HepG2 (cell line): ENCODE results near the gene CST3. TPM values are rescaled to one million over a fixed set of nuclear protein-coding genes. Genes with fewer than 3 reads are reported as not detected.
A peak's percentile ranks its signal among the peaks of the same experiment; 100 is the strongest.

Experiments
- BCL6 ChIP-seq: IDR thresholded peaks from 2 replicates; pipeline ENCODE4 v1.6.1; 2016; ENCODE audit warnings: missing genetic modification reagents, missing compliant biosample characterization
- EEA1 ChIP-seq: sonication (generic); formaldehyde crosslinking; IDR thresholded peaks from 2 replicates; pipeline ENCODE4 v1.5.1; 2020; ENCODE audit warnings: mild to moderate bottlenecking, missing genetic modification reagents, borderline replicate concordance
- HIVEP1 ChIP-seq: sonication (generic); formaldehyde crosslinking; IDR thresholded peaks from 2 replicates; pipeline ENCODE4 v1.4.0; 2020; ENCODE audit warnings: mild to moderate bottlenecking, missing genetic modification reagents
- KDM2A ChIP-seq: sonication (generic); formaldehyde crosslinking; IDR thresholded peaks from 2 replicates; pipeline ENCODE4 v1.4.0; 2020; ENCODE audit warnings: low read depth, missing genetic modification reagents, borderline replicate concordance
- RFXANK ChIP-seq: IDR thresholded peaks from 2 replicates; pipeline ENCODE4 v1.6.1; 2016
- STAT6 ChIP-seq: sonication (generic); formaldehyde crosslinking; IDR thresholded peaks from 2 replicates; pipeline ENCODE4 v1.4.0; 2020; ENCODE audit warnings: missing genetic modification reagents, mild to moderate bottlenecking, borderline replicate concordance
- WIZ ChIP-seq: sonication (generic); formaldehyde crosslinking; IDR thresholded peaks from 2 replicates; pipeline ENCODE4 v1.5.1; 2020; ENCODE audit warnings: mild to moderate bottlenecking, missing genetic modification reagents
- ZBTB21 ChIP-seq: sonication (generic); formaldehyde crosslinking; IDR thresholded peaks from 2 replicates; pipeline ENCODE4 v1.4.0; 2020; ENCODE audit warnings: missing genetic modification reagents
- ZFP91 ChIP-seq: sonication (generic); formaldehyde crosslinking; IDR thresholded peaks from 2 replicates; pipeline ENCODE4 v1.9.0; 2022; ENCODE audit warnings: missing genetic modification reagents, mild to moderate bottlenecking, borderline replicate concordance
- ZNF776 ChIP-seq: sonication (generic); formaldehyde crosslinking; IDR thresholded peaks from 2 replicates; pipeline ENCODE4 v1.4.0; 2020; ENCODE audit warnings: mild to moderate bottlenecking, missing genetic modification reagents
- ZSCAN21 ChIP-seq: sonication (generic); formaldehyde crosslinking; IDR thresholded peaks from 2 replicates; pipeline ENCODE4 v1.8.0; 2022; ENCODE audit warnings: mild to moderate bottlenecking, missing genetic modification reagents, moderate library complexity, borderline replicate concordance
- polyA plus RNA-seq, 8 experiments: library from polyadenylated mRNA; depleted of rRNA in 3 of 8; stranded (reverse) in 7 of 8; unstranded in 1 of 8; fragments of >200 nt; fragmentation: Illumina TruSeq in 4 of 8; extraction: Trizol in 4 of 8; gene quantifications; 2 replicates each; pipeline versions ENCODE4 v1.2.1 to v1.2.3, GENCODE V29; 2011 to 2016; ENCODE audit warnings: low read depth in 4 of 8, missing spikeins in 1 of 8, mixed read lengths in 1 of 8; ENCODE audit not compliant: insufficient read depth in 1 of 8
- total RNA-seq, 5 experiments: library from RNA; depleted of rRNA; stranded (reverse); fragments of >200 nt; fragmentation: Illumina TruSeq; extraction: Trizol; gene quantifications; 2 replicates each; pipeline ENCODE4 v1.2.3, GENCODE V29; 2016; ENCODE audit warnings: low read depth in 1 of 5
- TF ChIP-seq, protein P1 (sequence below): IDR thresholded peaks from 2 replicates; pipeline ENCODE4 v1.6.1; 2016; ENCODE audit warnings: missing compliant biosample characterization, missing genetic modification reagents, borderline replicate concordance
- TF ChIP-seq, protein P2 (sequence below): sonication (generic); formaldehyde crosslinking; IDR thresholded peaks from 2 replicates; pipeline ENCODE4 v1.5.1; 2020; ENCODE audit warnings: mild to moderate bottlenecking, missing genetic modification reagents, moderate library complexity

Gene CST3
- total and polyA plus RNA-seq, 2 of the 13 experiments (the other 11 are each of a cell fraction or from before 2014, with no cell fraction given) = 690 to 1,005 TPM

DNA sequence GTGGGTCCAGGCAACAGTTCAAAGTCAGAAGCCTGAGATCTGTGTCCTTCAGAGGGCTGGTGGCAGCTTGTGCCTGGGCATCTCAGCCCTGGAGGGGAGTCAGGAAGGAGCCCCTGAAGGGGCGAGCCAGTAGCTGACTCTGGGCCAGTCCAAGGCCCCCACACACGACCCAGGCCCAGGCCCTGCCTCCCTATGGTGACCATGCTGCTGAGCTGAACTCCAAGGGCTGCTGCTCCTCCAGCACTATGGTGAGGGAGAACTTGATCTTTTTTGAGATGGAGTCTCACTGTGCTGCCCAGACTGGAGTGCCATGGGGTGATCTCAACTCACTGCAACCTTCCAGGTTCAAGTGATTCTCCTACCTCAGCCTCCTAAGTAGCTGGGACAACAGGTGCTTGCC, 15.2 kb upstream of the CST3 start (continued):
- TF ChIP-seq, protein P1, sequence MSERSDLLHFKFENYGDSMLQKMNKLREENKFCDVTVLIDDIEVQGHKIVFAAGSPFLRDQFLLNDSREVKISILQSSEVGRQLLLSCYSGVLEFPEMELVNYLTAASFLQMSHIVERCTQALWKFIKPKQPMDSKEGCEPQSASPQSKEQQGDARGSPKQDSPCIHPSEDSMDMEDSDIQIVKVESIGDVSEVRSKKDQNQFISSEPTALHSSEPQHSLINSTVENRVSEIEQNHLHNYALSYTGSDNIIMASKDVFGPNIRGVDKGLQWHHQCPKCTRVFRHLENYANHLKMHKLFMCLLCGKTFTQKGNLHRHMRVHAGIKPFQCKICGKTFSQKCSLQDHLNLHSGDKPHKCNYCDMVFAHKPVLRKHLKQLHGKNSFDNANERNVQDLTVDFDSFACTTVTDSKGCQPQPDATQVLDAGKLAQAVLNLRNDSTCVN (CRISPR knock-in tag) = peak; percentile 0; the same call in 1 of the 2 replicates
- 0 out of 2 replicates have a peak, but pooled peaks have one; percentile 31 for TF ChIP-seq ZFP91 (CRISPR knock-in tag)
- TF ChIP-seq KDM2A (CRISPR knock-in tag) = peak; percentile 26; the same call in 1 of the 2 replicates
- 0 out of 2 replicates have a peak, but pooled peaks have one; percentile 47 for TF ChIP-seq ZSCAN21 (CRISPR knock-in tag)
- no peak for TF ChIP-seq RFXANK
- TF ChIP-seq ZBTB21 (CRISPR knock-in tag) = 0 out of 2 replicates have a peak, but pooled peaks have one; percentile 18
- no peak for TF ChIP-seq BCL6 (CRISPR knock-in tag)
- TF ChIP-seq STAT6 = 0 out of 2 replicates have a peak, but pooled peaks have one; percentile 10
- TF ChIP-seq HIVEP1 (CRISPR knock-in tag) = 0 out of 2 replicates have a peak, but pooled peaks have one; percentile 24
- peak; percentile 82; the same call in 1 of the 2 replicates for TF ChIP-seq EEA1 (CRISPR knock-in tag)
- TF ChIP-seq, protein P2, sequence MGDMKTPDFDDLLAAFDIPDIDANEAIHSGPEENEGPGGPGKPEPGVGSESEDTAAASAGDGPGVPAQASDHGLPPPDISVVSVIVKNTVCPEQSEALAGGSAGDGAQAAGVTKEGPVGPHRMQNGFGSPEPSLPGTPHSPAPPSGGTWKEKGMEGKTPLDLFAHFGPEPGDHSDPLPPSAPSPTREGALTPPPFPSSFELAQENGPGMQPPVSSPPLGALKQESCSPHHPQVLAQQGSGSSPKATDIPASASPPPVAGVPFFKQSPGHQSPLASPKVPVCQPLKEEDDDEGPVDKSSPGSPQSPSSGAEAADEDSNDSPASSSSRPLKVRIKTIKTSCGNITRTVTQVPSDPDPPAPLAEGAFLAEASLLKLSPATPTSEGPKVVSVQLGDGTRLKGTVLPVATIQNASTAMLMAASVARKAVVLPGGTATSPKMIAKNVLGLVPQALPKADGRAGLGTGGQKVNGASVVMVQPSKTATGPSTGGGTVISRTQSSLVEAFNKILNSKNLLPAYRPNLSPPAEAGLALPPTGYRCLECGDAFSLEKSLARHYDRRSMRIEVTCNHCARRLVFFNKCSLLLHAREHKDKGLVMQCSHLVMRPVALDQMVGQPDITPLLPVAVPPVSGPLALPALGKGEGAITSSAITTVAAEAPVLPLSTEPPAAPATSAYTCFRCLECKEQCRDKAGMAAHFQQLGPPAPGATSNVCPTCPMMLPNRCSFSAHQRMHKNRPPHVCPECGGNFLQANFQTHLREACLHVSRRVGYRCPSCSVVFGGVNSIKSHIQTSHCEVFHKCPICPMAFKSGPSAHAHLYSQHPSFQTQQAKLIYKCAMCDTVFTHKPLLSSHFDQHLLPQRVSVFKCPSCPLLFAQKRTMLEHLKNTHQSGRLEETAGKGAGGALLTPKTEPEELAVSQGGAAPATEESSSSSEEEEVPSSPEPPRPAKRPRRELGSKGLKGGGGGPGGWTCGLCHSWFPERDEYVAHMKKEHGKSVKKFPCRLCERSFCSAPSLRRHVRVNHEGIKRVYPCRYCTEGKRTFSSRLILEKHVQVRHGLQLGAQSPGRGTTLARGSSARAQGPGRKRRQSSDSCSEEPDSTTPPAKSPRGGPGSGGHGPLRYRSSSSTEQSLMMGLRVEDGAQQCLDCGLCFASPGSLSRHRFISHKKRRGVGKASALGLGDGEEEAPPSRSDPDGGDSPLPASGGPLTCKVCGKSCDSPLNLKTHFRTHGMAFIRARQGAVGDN (CRISPR knock-in tag) = peak; percentile 32; the same call in 1 of the 2 replicates
- no peak for TF ChIP-seq ZNF776 (CRISPR knock-in tag)
- 0 out of 2 replicates have a peak, but pooled peaks have one; percentile 61 for TF ChIP-seq WIZ (CRISPR knock-in tag)
- TF ChIP-seq, all 625 proteins: peak for 16
